Measurements from ENCODE around the gene CCDC57.

Gene CCDC57

GRCh38 chr17:82114872-82115271 is 97.8 kb downstream of the CCDC57 start:
- ChIA-PET POLR2A (ENCODE audit: low non-redundant PET) (no interaction called here), CTCF (no interaction called here)
- DNase-seq (ENCODE audit: low spot score): no peak
- no peak for TF ChIP-seq CTCF (conservative IDR thresholded peaks at IDR 0.05; ENCODE audit: low read depth)
- H3K27ac ChIP-seq: peak overlapping the region; percentile 15

GRCh38 chr17:82114447-82114846 is 98.2 kb downstream of the CCDC57 start:
- DNase-seq (ENCODE audit: low spot score): no peak
- peak overlapping the region; percentile 15 for H3K27ac ChIP-seq
- ChIA-PET CTCF (no interaction called here), POLR2A (ENCODE audit: low non-redundant PET) (no interaction called here)
- no peak for TF ChIP-seq CTCF (conservative IDR thresholded peaks at IDR 0.05; ENCODE audit: low read depth)

GRCh38 chr17:82113941-82114340 is 98.7 kb downstream of the CCDC57 start:
- ChIA-PET POLR2A (ENCODE audit: low non-redundant PET) (no interaction called here), CTCF (no interaction called here)
- H3K27ac ChIP-seq: peak overlapping the region; percentile 15
- no peak for DNase-seq (ENCODE audit: low spot score)
- no peak for TF ChIP-seq CTCF (conservative IDR thresholded peaks at IDR 0.05; ENCODE audit: low read depth)

- ChIA-PET CTCF (interaction anchor here (0.6 to 0.7 kb wide), 2 partner anchors 17 to 41 kb away, joined by 3 read pairs; no protein-coding TSS in a partner anchor), POLR2A (ENCODE audit: low non-redundant PET) (no interaction called here)
- TF ChIP-seq CTCF (conservative IDR thresholded peaks at IDR 0.05; ENCODE audit: low read depth): no peak
Measured at GRCh38 chr17:82113422-82113821, 99.2 kb downstream of the CCDC57 start.

GRCh38 chr17:82112914-82113311 is 99.7 kb downstream of the CCDC57 start:
- peak overlapping the region; percentile 59; the same call in 1 of the 2 replicates for H3K27ac ChIP-seq
- DNase-seq (ENCODE audit: low spot score): no peak
- TF ChIP-seq CTCF (conservative IDR thresholded peaks at IDR 0.05; ENCODE audit: low read depth): no peak
- ChIA-PET POLR2A (ENCODE audit: low non-redundant PET) (no interaction called here), CTCF (interaction anchor here (0.6 to 1.0 kb wide), 4 partner anchors 14 to 62 kb away, joined by 3 to 4 read pairs (median 4); partner anchors contain the start of gene FASN)

More at GRCh38 chr17:82113422-82113821, 99.2 kb downstream of the CCDC57 start:
- peak overlapping the region; percentile 12; the same call in 1 of the 2 replicates for H3K27ac ChIP-seq
- no peak for DNase-seq (ENCODE audit: low spot score)

GRCh38 chr17:82112181-82112913 is 100.3 kb downstream of the CCDC57 start:
- TF ChIP-seq CTCF (conservative IDR thresholded peaks at IDR 0.05; ENCODE audit: low read depth): no peak
- ChIA-PET POLR2A (ENCODE audit: low non-redundant PET) (no interaction called here), CTCF (interaction anchor here (0.6 to 1.0 kb wide), 4 partner anchors 14 to 88 kb away, joined by 3 to 4 read pairs (median 4); partner anchors contain the start of gene FASN)
- H3K27ac ChIP-seq: peak overlapping the region; percentile 59
- no peak for DNase-seq (ENCODE audit: low spot score)
